GM06990 (cell line): ENCODE measurements around the gene LMX1B.

Source experiments
- DNase-seq: peaks from one replicate; pipeline ENCODE4 v3.0.0-alpha.2; 2011; ENCODE audit not compliant: insufficient read length; ENCODE audit errors: extremely low read depth
- H3K27me3 ChIP-seq: replicated peaks from 2 replicates; pipeline ENCODE4 v1.6.0; 2011; ENCODE audit warnings: low read length; ENCODE audit not compliant: control insufficient read depth, insufficient read depth
- H3K36me3 ChIP-seq: 2 replicates; pipeline ENCODE4 v1.5.1; 2011; ENCODE audit warnings: low read length; ENCODE audit not compliant: control insufficient read depth, insufficient read depth
- H3K4me3 ChIP-seq: replicated peaks from 2 replicates; pipeline ENCODE4 v1.5.1; 2011; ENCODE audit warnings: low read depth, mild to moderate bottlenecking, control low read depth, low read length
- CTCF ChIP-seq: IDR thresholded peaks from 2 replicates; pipeline ENCODE4 v1.5.1; 2011; ENCODE audit warnings: low read length, control low read depth, mild to moderate bottlenecking, inconsistent platforms; ENCODE audit not compliant: insufficient read depth, poor library complexity, severe bottlenecking

The LMX1B gene

GRCh38 chr9:126673689-126674364 lies 60.1 kb downstream of the LMX1B start:
- no peak for DNase-seq
- peaks cover 3% of the 10 kb centered on the region for H3K27me3 ChIP-seq
- no peaks in the 10 kb centered on the region for H3K36me3 ChIP-seq
- no peak overlapping the region for H3K4me3 ChIP-seq
- TF ChIP-seq CTCF: no peak

- no peaks in the 10 kb centered on the region for H3K36me3 ChIP-seq
- TF ChIP-seq CTCF: no peak
- H3K4me3 ChIP-seq: no peak overlapping the region
- H3K27me3 ChIP-seq: peaks cover 3% of the 10 kb centered on the region
- no peak for DNase-seq
Measured at GRCh38 chr9:126674365-126675146, 60.8 kb downstream of the LMX1B start.

DNA sequence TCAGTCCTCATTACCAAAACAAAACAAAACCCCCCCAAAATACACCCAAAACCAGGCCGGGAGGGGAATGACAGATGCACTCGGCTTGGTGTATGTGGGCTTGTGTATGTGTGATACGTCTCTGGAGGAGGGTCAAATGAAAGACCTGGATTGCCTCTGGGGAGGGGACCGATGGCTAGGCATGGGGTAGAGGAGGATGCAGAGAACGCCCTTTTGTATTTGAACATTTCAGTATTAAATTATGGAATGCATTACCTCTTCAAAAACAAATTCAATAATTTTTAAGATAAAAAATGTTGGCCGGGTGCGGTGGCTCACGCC lies 61.4 kb downstream of the LMX1B start:
- H3K4me3 ChIP-seq: no peak overlapping the region
- peaks cover 3% of the 10 kb centered on the region for H3K27me3 ChIP-seq
- DNase-seq: no peak
- H3K36me3 ChIP-seq: no peaks in the 10 kb centered on the region
- no peak for TF ChIP-seq CTCF

DNA sequence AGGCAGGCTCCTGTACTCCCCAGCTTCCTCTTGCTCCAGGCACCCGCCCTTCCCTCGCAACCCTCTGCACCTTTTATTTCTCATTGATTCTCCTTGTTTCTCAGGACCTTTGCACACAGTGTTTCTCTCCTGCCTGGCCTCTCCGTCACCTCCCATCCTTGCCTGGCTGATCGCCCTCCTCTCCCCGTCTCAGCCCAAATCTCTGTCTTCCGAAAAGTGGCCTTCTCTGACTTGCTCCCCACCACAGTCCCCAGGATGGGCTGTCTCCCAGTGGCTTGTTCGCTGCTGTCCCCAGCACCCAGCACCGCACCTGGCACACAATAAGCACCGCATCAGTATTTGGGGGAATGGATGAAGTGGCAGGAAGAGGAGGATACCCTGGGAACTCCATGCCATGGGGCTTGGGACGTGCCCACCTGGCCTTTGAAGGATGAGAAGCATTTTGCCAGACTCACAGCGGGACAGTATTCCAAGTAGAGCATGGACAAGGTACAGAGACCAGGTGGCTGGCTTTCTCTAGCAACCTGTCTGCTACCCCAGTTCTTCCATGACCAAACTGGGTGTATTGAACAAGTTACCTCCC lies 62.5 kb downstream of the LMX1B start:
- no peak for TF ChIP-seq CTCF
- peaks cover 3% of the 10 kb centered on the region for H3K27me3 ChIP-seq
- DNase-seq: no peak

DNA sequence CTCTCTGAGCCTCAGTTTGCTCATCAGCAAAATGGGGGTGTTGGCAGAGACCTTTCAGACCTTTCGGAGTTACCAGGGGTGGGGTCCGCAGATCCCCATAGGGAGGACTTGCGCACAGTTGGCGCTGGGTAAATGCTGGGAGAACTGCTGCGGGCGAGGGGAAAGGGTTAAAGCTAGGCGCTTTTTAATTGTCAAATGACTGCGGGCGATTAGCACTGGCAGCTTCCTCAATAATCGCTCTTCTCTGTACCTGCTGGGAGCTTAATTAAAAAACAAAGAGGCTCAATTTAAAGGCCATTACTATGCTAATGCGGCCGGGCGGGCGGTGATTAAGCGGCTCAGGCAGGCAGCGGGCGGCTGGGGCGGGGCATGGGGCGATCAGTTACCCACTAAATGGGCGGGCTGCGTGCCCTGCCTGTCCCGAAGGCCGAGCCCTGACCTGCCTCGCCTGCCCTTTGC lies 63.0 kb downstream of the LMX1B start:
- TF ChIP-seq CTCF: no peak
- Histone ChIP-seq H3K27me3 (peaks cover 2% of the 10 kb centered on the region), H3K4me3 (no peak overlapping the region), H3K36me3 (no peaks in the 10 kb centered on the region)
- DNase-seq: no peak

More for the DNA sequence above, 62.5 kb downstream of the LMX1B start:
- Histone ChIP-seq H3K4me3 (no peak overlapping the region), H3K36me3 (no peaks in the 10 kb centered on the region)
